K562 (cell line): ENCODE data around the gene CARS2. TPM values are rescaled to one million over a fixed set of nuclear protein-coding genes. Genes with fewer than 3 reads are reported as not detected.

Source experiments
- ATAC-seq: fragments of 200-7000 bp; cut with Tn5 transposase; 3 replicates; pipeline ENCODE4 v1.9.1; 2020; ENCODE audit warnings: moderate library complexity
- BruUV-seq: library from RNA; stranded (reverse); fragments of 400-500 nt; replicated peaks from 2 replicates; lab custom pipeline; 2021; lab: Mats Ljungman, UMichigan
- CTCF ChIA-PET: fragments of 300-600 bp; formaldehyde crosslinking; extraction: SDS; loops from one replicate; lab custom pipeline; 2021; ENCODE audit warnings: low intra/inter-chr PET ratio; lab: Yijun Ruan, JAX
- POLR2A ChIA-PET: fragments of 300-600, 350-650 bp; sonication (Branson Sonifier 250); formaldehyde crosslinking; extraction: SDS; loops from one replicate; lab custom pipeline; 2021; ENCODE audit warnings: antibody characterized with exemption, inconsistent platforms; lab: Yijun Ruan, JAX
- DNase-seq, 4 experiments: peaks; one replicate each; pipeline versions ENCODE4 v3.0.0 to v3.0.0-alpha.2; 2011 to 2018; ENCODE audit warnings: low spot score in 3 of 4, mixed read lengths in 3 of 4; ENCODE audit errors: extremely low read depth in 1 of 4
- FAIRE-seq: peaks from 2 replicates; lab custom pipeline; 2011; peaks lifted over from hg19 to GRCh38; lab: Jason Lieb, UNC
- H2AFZ ChIP-seq: 2 replicates; pipeline ENCODE4 v1.6.0; 2011; ENCODE audit warnings: low read depth, low read length, control low read depth, inconsistent platforms
- H3K27ac ChIP-seq: fragments of 200-600 bp; 3 replicates; pipeline ENCODE4 v1.8.0; 2011; ENCODE audit warnings: low read depth, mild to moderate bottlenecking, control low read depth, inconsistent platforms, low read length, moderate library complexity, mixed read lengths; ENCODE audit errors: extremely low read depth
- H3K27me3 ChIP-seq, 2 experiments: fragments of 300-600 bp in 1 of 2; 2 replicates in 1 of 2; 3 replicates in 1 of 2; pipeline versions ENCODE4 v1.6.0 to v1.8.0; 2011; ENCODE audit warnings: inconsistent platforms in 2 of 2, low read length in 2 of 2, mild to moderate bottlenecking in 1 of 2, mixed read lengths in 1 of 2, moderate library complexity in 1 of 2; ENCODE audit not compliant: control insufficient read depth in 2 of 2, insufficient read depth in 2 of 2
- H3K36me3 ChIP-seq: fragments of 300-600 bp; 3 replicates; pipeline ENCODE4 v1.8.0; 2011; ENCODE audit warnings: mild to moderate bottlenecking, low read length, inconsistent platforms; ENCODE audit not compliant: control insufficient read depth, insufficient read depth
- H3K4me1 ChIP-seq, 2 experiments: fragments of 200-600 bp in 1 of 2; replicated peaks in 1 of 2; 2 replicates in 1 of 2; 3 replicates in 1 of 2; pipeline versions ENCODE4 v1.5.1 to v1.8.0; 2011; ENCODE audit warnings: inconsistent platforms in 2 of 2, low read length in 2 of 2, mild to moderate bottlenecking in 1 of 2, mixed read lengths in 1 of 2, moderate library complexity in 1 of 2; ENCODE audit not compliant: control insufficient read depth in 2 of 2, insufficient read depth in 2 of 2
- H3K4me2 ChIP-seq: 2 replicates; pipeline ENCODE4 v1.6.1; 2011; ENCODE audit warnings: low read length, control low read depth, inconsistent platforms, mixed read lengths; ENCODE audit not compliant: insufficient read depth
- H3K4me3 ChIP-seq: fragments of 200-600 bp; sonication (generic), shearing (Covaris generic); 2 replicates; pipeline ENCODE4 v1.5.1; 2016; ENCODE audit warnings: control low read depth, inconsistent platforms
- H3K79me2 ChIP-seq: fragments of 200-600 bp; 3 replicates; pipeline ENCODE4 v1.8.0; 2011; ENCODE audit warnings: low read length, inconsistent platforms; ENCODE audit not compliant: control insufficient read depth, insufficient read depth
- H3K9ac ChIP-seq, 2 experiments: 2 replicates each; pipeline versions ENCODE4 v1.6.0 to v1.6.1; 2011; ENCODE audit warnings: low read depth in 2 of 2, low read length in 2 of 2, control low read depth in 1 of 2, inconsistent platforms in 1 of 2, mild to moderate bottlenecking in 1 of 2, mixed read lengths in 1 of 2; ENCODE audit not compliant: insufficient read depth in 1 of 2
- H3K9me1 ChIP-seq: one replicate; pipeline ENCODE4 v1.6.0; 2011; ENCODE audit warnings: inconsistent platforms, mild to moderate bottlenecking, low read length, moderate library complexity; ENCODE audit not compliant: control insufficient read depth, insufficient read depth
- H3K9me3 ChIP-seq: replicated peaks from 2 replicates; pipeline ENCODE4 v1.5.1; 2011; ENCODE audit warnings: low read depth, low read length, inconsistent platforms; ENCODE audit not compliant: control insufficient read depth, insufficient read depth
- H4K20me1 ChIP-seq: replicated peaks from 2 replicates; pipeline ENCODE4 v1.6.1; 2011; ENCODE audit warnings: low read length, inconsistent platforms, mixed read lengths; ENCODE audit not compliant: control insufficient read depth, insufficient read depth
- ARHGAP35 ChIP-seq: fragments of 450-650 bp; IDR thresholded peaks from 2 replicates; pipeline ENCODE4 v1.6.1; 2018; ENCODE audit not compliant: partially characterized antibody
- DDX20 ChIP-seq: fragments of 450-650 bp; IDR thresholded peaks from 2 replicates; pipeline ENCODE4 v1.6.1; 2016; ENCODE audit warnings: missing genetic modification characterization, low read depth, mild to moderate bottlenecking, missing compliant biosample characterization, moderate library complexity
- EHMT2 ChIP-seq: fragments of 450-650 bp; IDR thresholded peaks from 2 replicates; pipeline ENCODE4 v1.6.1; 2018; ENCODE audit warnings: antibody characterized with exemption
- FOXA3 ChIP-seq, 2 experiments: fragments of 450-650 bp in 1 of 2; sonication (generic) in 1 of 2; formaldehyde crosslinking; IDR thresholded peaks in 1 of 2; conservative IDR thresholded peaks in 1 of 2; 2 replicates each; pipeline versions ENCODE4 v1.4.0 to v1.8.0; 2020 to 2022; ENCODE audit warnings: mild to moderate bottlenecking in 2 of 2, missing genetic modification reagents in 1 of 2
- GABPB2 ChIP-seq: fragments of 250-450 bp; sonication (Bioruptor Pico); conservative IDR thresholded peaks from 2 replicates; pipeline ENCODE4 v1.5.1; 2021; ENCODE audit warnings: mild to moderate bottlenecking
- HDAC6 ChIP-seq: IDR thresholded peaks from 2 replicates; pipeline ENCODE4 v1.6.1; 2012; ENCODE audit warnings: low read depth, mild to moderate bottlenecking, control low read depth, inconsistent platforms, low read length, moderate library complexity
- MECOM ChIP-seq: fragments of 250-450 bp; sonication (Bioruptor Pico); IDR thresholded peaks from 2 replicates; pipeline ENCODE4 v1.8.0; 2022; ENCODE audit warnings: inconsistent platforms
- NR2F6 ChIP-seq: fragments of 450-650 bp; formaldehyde crosslinking; IDR thresholded peaks from 2 replicates; pipeline ENCODE4 v1.4.0; 2020; ENCODE audit warnings: mild to moderate bottlenecking
- OTX1 ChIP-seq: fragments of 450-650 bp; formaldehyde crosslinking; IDR thresholded peaks from 2 replicates; pipeline ENCODE4 v1.4.0; 2022; ENCODE audit warnings: mild to moderate bottlenecking
- ZNF79 ChIP-seq: fragments of 250-450 bp; sonication (Bioruptor Pico); IDR thresholded peaks from 2 replicates; pipeline ENCODE4 v1.4.0; 2020; ENCODE audit warnings: low read depth, mild to moderate bottlenecking, moderate library complexity
- WGBS: fragments of 100-300 bp; shearing (Covaris generic); methylation state at CpG from one replicate; pipeline ENCODE4 v1.1.6; 2016; ENCODE audit warnings: low coverage, mixed read lengths; ENCODE audit not compliant: insufficient coverage; ENCODE audit errors: missing lambda C conversion rate; 5-methylcytosine and 5-hydroxymethylcytosine counted together
- in situ Hi-C: fragments of 300-500 bp; cut with MboI; formaldehyde crosslinking; loops from 4 replicates; pipeline ENCODE4 v1.15.0; 2018; ENCODE audit warnings: inconsistent platforms, mixed read lengths
- intact Hi-C: fragments of 100-400 bp; cut with micrococcal nuclease; formaldehyde crosslinking; loops from 2 replicates; pipeline ENCODE4 v1.14.2; 2022
- polyA plus RNA-seq, 8 experiments: library from polyadenylated mRNA; depleted of rRNA in 4 of 8; stranded (reverse) in 5 of 8; unstranded in 3 of 8; fragments of >200 nt; fragmentation: Nextera tagmentation in 2 of 8; fragmentation: Illumina TruSeq in 1 of 8; extraction: Ambion mirVana in 2 of 8; extraction: Trizol in 1 of 8; gene quantifications; 2 replicates each; pipeline versions ENCODE4 v1.2.1 to v1.2.3, GENCODE V29; 2011 to 2014; ENCODE audit warnings: inconsistent platforms in 1 of 8, missing spikeins in 1 of 8
- total RNA-seq, 7 experiments: library from RNA; depleted of rRNA in 6 of 7; stranded (reverse); fragments of >200 nt in 6 of 7; fragmentation: Illumina TruSeq in 2 of 7; extraction: Trizol in 2 of 7; gene quantifications; 2 replicates each; pipeline versions ENCODE4 v1.2.1 to v1.2.3, GENCODE V29; 2011 to 2021; ENCODE audit warnings: low replicate concordance in 1 of 7
- TF ChIP-seq, protein P1 (sequence below): fragments of 450-650 bp; formaldehyde crosslinking; IDR thresholded peaks from 2 replicates; pipeline ENCODE4 v1.4.0; 2020; ENCODE audit warnings: mild to moderate bottlenecking, moderate library complexity
- TF ChIP-seq, protein P2 (sequence below): IDR thresholded peaks from 3 replicates; pipeline ENCODE4 v1.6.1; 2011; ENCODE audit warnings: borderline replicate concordance, mild to moderate bottlenecking; ENCODE audit not compliant: insufficient read length, insufficient read depth
- TF ChIP-seq, protein P3 (sequence below): fragments of 450-650 bp; formaldehyde crosslinking; IDR thresholded peaks from 2 replicates; pipeline ENCODE4 v1.4.0; 2020; ENCODE audit warnings: mild to moderate bottlenecking, mixed read lengths
- TF ChIP-seq, protein P4 (sequence below): fragments of 250-450 bp; sonication (Bioruptor Pico); IDR thresholded peaks from 2 replicates; pipeline ENCODE4 v1.5.0; 2020; ENCODE audit warnings: mild to moderate bottlenecking, borderline replicate concordance

The CARS2 gene
- total and polyA plus RNA-seq, 9 of the 15 experiments (the other 6 are each of a cell fraction or from before 2014, with no cell fraction given) = 1.7 to 37.4 (median 30.5) TPM

DNA sequence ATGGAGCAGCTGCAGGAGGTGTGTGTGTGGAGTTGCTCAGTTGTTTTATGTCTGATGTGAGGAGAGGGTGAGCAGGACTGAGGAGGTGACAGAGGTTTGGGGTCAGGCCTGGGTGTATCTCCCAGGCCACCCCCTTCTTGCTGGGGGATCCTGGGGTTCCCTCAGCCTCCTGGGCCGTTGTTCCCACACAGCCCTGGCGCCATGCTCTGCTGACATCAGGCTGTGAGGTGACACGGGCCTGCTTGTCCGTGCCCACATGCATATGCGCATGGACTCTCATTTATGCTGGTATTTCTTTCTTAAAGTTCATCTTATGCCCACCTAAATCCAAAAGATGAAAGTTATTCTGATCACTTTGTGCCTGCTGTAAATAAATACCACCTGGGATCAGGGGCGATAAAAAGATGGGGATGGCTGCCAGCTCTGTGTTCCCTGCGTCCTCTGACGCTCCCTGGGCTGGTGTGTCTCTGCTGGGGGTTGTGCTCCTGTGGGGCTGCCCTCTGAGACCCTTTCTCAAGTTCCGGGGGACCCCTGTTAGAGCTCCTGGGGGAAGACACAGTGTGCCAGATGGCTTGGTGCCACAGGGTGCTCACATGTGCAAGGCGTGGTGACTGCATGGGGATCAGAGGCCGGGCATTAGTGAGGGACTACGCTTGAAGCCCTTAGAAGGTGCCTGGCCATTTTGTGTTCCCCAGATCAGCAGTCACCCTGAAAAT is 78.0 kb downstream of the CARS2 start (continued):
- TF ChIP-seq HDAC6 (no peak), OTX1 (CRISPR knock-in tag) (no peak), NR2F6 (no peak)
- TF ChIP-seq, protein P1, sequence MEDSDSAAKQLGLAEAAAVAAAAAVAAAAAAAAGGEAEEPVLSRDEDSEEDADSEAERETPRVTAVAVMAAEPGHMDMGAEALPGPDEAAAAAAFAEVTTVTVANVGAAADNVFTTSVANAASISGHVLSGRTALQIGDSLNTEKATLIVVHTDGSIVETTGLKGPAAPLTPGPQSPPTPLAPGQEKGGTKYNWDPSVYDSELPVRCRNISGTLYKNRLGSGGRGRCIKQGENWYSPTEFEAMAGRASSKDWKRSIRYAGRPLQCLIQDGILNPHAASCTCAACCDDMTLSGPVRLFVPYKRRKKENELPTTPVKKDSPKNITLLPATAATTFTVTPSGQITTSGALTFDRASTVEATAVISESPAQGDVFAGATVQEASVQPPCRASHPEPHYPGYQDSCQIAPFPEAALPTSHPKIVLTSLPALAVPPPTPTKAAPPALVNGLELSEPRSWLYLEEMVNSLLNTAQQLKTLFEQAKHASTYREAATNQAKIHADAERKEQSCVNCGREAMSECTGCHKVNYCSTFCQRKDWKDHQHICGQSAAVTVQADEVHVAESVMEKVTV (CRISPR knock-in tag) = no peak

DNA sequence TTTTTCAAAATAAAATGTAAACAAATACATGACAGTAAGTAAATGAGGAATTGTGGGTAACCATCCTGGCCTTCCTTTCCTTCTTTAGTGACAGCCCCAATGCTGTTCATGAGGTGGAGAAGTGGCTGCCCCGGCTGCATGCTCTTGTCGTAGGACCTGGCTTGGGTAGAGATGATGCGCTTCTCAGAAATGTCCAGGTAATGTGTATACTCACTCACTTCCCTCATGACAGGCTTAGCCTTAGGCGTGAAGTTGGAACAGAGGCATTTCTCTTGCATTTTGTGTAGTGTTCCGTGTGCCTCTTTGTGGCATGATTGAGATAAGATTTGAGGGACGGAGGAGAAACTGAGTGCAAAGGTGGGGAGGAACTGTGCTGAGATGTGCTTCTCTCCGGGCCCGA is 78.6 kb downstream of the CARS2 start:
- no peaks in the 10 kb centered on the region for H3K9me3 ChIP-seq
- H3K4me1 ChIP-seq = peaks cover 0 to 12% of the 10 kb centered on the region in 2 experiments; a peak in 1 of 5 replicates
- no TSS peak for BruUV-seq
- ChIA-PET CTCF (no interaction called here), POLR2A (interaction anchor here (1.1 kb wide), 1 partner anchor 9 kb away, joined by 6 read pairs; no protein-coding TSS in a partner anchor)
- H3K4me2 ChIP-seq = no peak overlapping the region
- no peaks in the 10 kb centered on the region for H3K9me1 ChIP-seq
- no peak for FAIRE-seq
- H4K20me1 ChIP-seq = no peaks in the 10 kb centered on the region; the same call in 1 of the 2 replicates
- DNase-seq = no peak
- peaks cover 37% of the 10 kb centered on the region for H3K79me2 ChIP-seq
- H3K9ac ChIP-seq = no peak overlapping the region
- H3K27ac ChIP-seq = no peak overlapping the region
- H2AFZ ChIP-seq = no peak overlapping the region
- no peak overlapping the region for H3K4me3 ChIP-seq
- H3K27me3 ChIP-seq = no peaks in the 10 kb centered on the region
- 90% methylated on average over 7 of the region's 8 CpGs for WGBS
- ATAC-seq = no peak
- H3K36me3 ChIP-seq = peaks cover 44% of the 10 kb centered on the region; the same call in 2 of the 3 replicates
- intact Hi-C loops (no loop called here), in situ Hi-C loops (no loop called here)
- TF ChIP-seq, protein P2, sequence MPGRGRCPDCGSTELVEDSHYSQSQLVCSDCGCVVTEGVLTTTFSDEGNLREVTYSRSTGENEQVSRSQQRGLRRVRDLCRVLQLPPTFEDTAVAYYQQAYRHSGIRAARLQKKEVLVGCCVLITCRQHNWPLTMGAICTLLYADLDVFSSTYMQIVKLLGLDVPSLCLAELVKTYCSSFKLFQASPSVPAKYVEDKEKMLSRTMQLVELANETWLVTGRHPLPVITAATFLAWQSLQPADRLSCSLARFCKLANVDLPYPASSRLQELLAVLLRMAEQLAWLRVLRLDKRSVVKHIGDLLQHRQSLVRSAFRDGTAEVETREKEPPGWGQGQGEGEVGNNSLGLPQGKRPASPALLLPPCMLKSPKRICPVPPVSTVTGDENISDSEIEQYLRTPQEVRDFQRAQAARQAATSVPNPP = no peak
- TF ChIP-seq ZNF79 (CRISPR knock-in tag) (no peak), FOXA3 (CRISPR knock-in tag; conservative IDR thresholded peaks at IDR 0.05 in 1 of 2, IDR thresholded peaks at IDR 0.05 in 1 of 2) (no peak), EHMT2 (no peak), ARHGAP35 (no peak), GABPB2 (no peak), DDX20 (no peak), MECOM (CRISPR knock-in tag) (no peak)
- TF ChIP-seq, protein P3, sequence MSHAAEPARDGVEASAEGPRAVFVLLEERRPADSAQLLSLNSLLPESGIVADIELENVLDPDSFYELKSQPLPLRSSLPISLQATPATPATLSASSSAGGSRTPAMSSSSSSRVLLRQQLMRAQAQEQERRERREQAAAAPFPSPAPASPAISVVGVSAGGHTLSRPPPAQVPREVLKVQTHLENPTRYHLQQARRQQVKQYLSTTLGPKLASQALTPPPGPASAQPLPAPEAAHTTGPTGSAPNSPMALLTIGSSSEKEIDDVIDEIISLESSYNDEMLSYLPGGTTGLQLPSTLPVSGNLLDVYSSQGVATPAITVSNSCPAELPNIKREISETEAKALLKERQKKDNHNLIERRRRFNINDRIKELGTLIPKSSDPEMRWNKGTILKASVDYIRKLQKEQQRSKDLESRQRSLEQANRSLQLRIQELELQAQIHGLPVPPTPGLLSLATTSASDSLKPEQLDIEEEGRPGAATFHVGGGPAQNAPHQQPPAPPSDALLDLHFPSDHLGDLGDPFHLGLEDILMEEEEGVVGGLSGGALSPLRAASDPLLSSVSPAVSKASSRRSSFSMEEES = no peak
- TF ChIP-seq, protein P4, sequence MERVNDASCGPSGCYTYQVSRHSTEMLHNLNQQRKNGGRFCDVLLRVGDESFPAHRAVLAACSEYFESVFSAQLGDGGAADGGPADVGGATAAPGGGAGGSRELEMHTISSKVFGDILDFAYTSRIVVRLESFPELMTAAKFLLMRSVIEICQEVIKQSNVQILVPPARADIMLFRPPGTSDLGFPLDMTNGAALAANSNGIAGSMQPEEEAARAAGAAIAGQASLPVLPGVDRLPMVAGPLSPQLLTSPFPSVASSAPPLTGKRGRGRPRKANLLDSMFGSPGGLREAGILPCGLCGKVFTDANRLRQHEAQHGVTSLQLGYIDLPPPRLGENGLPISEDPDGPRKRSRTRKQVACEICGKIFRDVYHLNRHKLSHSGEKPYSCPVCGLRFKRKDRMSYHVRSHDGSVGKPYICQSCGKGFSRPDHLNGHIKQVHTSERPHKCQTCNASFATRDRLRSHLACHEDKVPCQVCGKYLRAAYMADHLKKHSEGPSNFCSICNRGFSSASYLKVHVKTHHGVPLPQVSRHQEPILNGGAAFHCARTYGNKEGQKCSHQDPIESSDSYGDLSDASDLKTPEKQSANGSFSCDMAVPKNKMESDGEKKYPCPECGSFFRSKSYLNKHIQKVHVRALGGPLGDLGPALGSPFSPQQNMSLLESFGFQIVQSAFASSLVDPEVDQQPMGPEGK (CRISPR knock-in tag) = no peak
